Measurements from ENCODE around the gene TSHZ2. TPM values are rescaled to one million over a fixed set of nuclear protein-coding genes. Genes with fewer than 3 reads are reported as not detected.
A peak's percentile ranks its signal among the peaks of the same experiment; 100 is the strongest.

The TSHZ2 gene
- total RNA-seq, 3 donors from 2014 or later = 31.7 to 106 (median 59.6) TPM

GRCh38 chr20:53077373-53078205, 105.4 kb downstream of the TSHZ2 start:
- DNase-seq (ENCODE audit: low spot score in 2 of 2) = no peak
- peak overlapping the region; percentile 72 to 74 for H3K27ac ChIP-seq
- peak in 1 of 3 donors; percentile 67 for TF ChIP-seq POLR2AphosphoS5 (IDR thresholded peaks at IDR 0.05)
- no peak for TF ChIP-seq POLR2A (IDR thresholded peaks at IDR 0.05)
- TF ChIP-seq CTCF (IDR thresholded peaks at IDR 0.05) = no peak

DNA sequence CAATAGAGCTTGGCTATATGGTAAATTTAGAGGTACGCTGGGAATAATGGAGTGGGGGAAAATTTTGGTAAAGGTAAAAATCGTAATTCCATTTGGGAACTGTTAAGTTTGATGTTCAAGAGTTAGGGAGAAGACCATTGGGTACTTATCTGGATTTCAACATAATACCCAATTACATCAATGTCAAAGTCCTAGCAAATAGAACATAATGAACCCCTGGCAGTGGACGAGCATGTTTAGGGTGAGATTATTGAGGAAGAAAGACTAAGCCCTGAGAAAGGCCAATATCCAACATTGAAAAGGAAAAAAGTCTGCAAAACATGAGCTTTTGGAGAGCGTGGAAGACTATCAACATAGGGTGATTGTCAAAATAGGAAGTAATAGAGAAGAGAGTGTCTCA, 106.6 kb downstream of the TSHZ2 start:
- TF ChIP-seq POLR2AphosphoS5 (IDR thresholded peaks at IDR 0.05) = no peak
- no peak for TF ChIP-seq POLR2A (IDR thresholded peaks at IDR 0.05)
- no peak for TF ChIP-seq CTCF (IDR thresholded peaks at IDR 0.05)
- Histone ChIP-seq H3K4me1 (peaks cover 0 to 19% of the 10 kb centered on the region in 2 donors), H3K27ac (peak overlapping the region; percentile 72 to 74), H3K36me3 (no peaks in the 10 kb centered on the region), H3K27me3 (no peaks in the 10 kb centered on the region), H3K9me3 (no peaks in the 10 kb centered on the region), H3K4me3 (no peak overlapping the region)
- intact Hi-C loops (cut with DNase I; ENCODE audit: low total_unique reads) = no loop called here
- no peak for DNase-seq (ENCODE audit: low spot score in 2 of 2)

More at GRCh38 chr20:53077373-53078205, 105.4 kb downstream of the TSHZ2 start:
- no peaks in the 10 kb centered on the region for H3K9me3 ChIP-seq
- H3K27me3 ChIP-seq = no peaks in the 10 kb centered on the region
- H3K4me1 ChIP-seq = peaks cover 0 to 19% of the 10 kb centered on the region in 2 donors
- intact Hi-C loops (cut with DNase I; ENCODE audit: low total_unique reads) = no loop called here
- no peaks in the 10 kb centered on the region for H3K36me3 ChIP-seq
- H3K4me3 ChIP-seq = no peak overlapping the region

- no peak for DNase-seq (ENCODE audit: low spot score in 2 of 2)
- no peak for TF ChIP-seq CTCF (IDR thresholded peaks at IDR 0.05)
- TF ChIP-seq POLR2AphosphoS5 (IDR thresholded peaks at IDR 0.05) = no peak
- no peaks in the 10 kb centered on the region for H3K9me3 ChIP-seq
- H3K4me1 ChIP-seq = peaks cover 0 to 19% of the 10 kb centered on the region in 2 donors
- H3K27ac ChIP-seq = peak overlapping the region; percentile 72 to 74
- intact Hi-C loops (cut with DNase I; ENCODE audit: low total_unique reads) = no loop called here
- no peaks in the 10 kb centered on the region for H3K36me3 ChIP-seq
- H3K27me3 ChIP-seq = no peaks in the 10 kb centered on the region
- no peak overlapping the region for H3K4me3 ChIP-seq
Measured at GRCh38 chr20:53079261-53079691, 107.1 kb downstream of the TSHZ2 start.

GRCh38 chr20:53079828-53080686, 107.9 kb downstream of the TSHZ2 start:
- H3K36me3 ChIP-seq = no peaks in the 10 kb centered on the region
- H3K4me1 ChIP-seq = peaks cover 0 to 19% of the 10 kb centered on the region in 2 donors
- TF ChIP-seq POLR2AphosphoS5 (IDR thresholded peaks at IDR 0.05) = no peak
- H3K4me3 ChIP-seq = no peak overlapping the region
- H3K27me3 ChIP-seq = no peaks in the 10 kb centered on the region
- intact Hi-C loops (cut with DNase I; ENCODE audit: low total_unique reads) = no loop called here
- no peak for DNase-seq (ENCODE audit: low spot score in 2 of 2)
- peak overlapping the region; percentile 74 to 76 for H3K27ac ChIP-seq
- no peaks in the 10 kb centered on the region for H3K9me3 ChIP-seq

DNA sequence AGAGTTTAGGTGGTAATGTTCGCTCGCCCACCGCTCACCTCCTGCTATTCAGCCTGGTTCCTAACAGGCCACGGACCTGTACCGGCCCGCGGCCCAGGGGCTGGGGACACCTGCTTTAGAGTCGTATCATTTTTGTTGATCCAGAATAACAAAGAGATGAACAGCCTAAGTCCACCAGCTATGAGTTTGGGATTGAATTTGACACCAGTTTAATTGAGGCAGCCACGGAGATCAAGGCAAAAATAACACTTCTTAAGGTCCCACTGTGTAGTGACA, 108.5 kb downstream of the TSHZ2 start:
- Histone ChIP-seq H3K27me3 (no peaks in the 10 kb centered on the region), H3K4me3 (no peak overlapping the region), H3K36me3 (no peaks in the 10 kb centered on the region), H3K9me3 (no peaks in the 10 kb centered on the region), H3K27ac (peak overlapping the region; percentile 74 to 76), H3K4me1 (peaks cover 0 to 19% of the 10 kb centered on the region in 2 donors)
- DNase-seq (ENCODE audit: low spot score in 2 of 2) = no peak
- intact Hi-C loops (cut with DNase I; ENCODE audit: low total_unique reads) = no loop called here
- TF ChIP-seq POLR2A (IDR thresholded peaks at IDR 0.05) (no peak), CTCF (IDR thresholded peaks at IDR 0.05) (no peak), POLR2AphosphoS5 (IDR thresholded peaks at IDR 0.05) (no peak)

Measured in breast epithelium (tissue), 4 donors.